ENCODE results near the gene ZFYVE16. TPM values are rescaled to one million over a fixed set of nuclear protein-coding genes. Genes with fewer than 3 reads are reported as not detected.

Gene ZFYVE16
- total RNA-seq, 1 experiment from 2014 or later, result 21.9 TPM

GRCh38 chr5:80409367-80409966 lies 1.6 kb downstream of the ZFYVE16 start:
- no peak overlapping the region for H2AK5ac ChIP-seq (ENCODE audit: insufficient read length, low read length)
- no peak overlapping the region for H2BK120ac ChIP-seq (ENCODE audit: low read depth, low read length, poor library complexity, severe bottlenecking)
- no peaks in the 10 kb centered on the region for H3K27me3 ChIP-seq (ENCODE audit: insufficient read depth, low read length)
- H3K23me2 ChIP-seq (ENCODE audit: insufficient read length, low read depth, low read length, poor library complexity, severe bottlenecking), result peaks cover 5% of the 10 kb centered on the region
- H3K27ac ChIP-seq (ENCODE audit: insufficient read length, low read depth, low read length), result no peak overlapping the region
- no peak overlapping the region for H3K23ac ChIP-seq (ENCODE audit: insufficient read length, low read depth, low read length)
- no peak overlapping the region for H4K5ac ChIP-seq (ENCODE audit: insufficient read length, low read depth, low read length)
- Mint-ChIP-seq H3K4me1 (peaks cover 9 to 14% of the 10 kb centered on the region in 2 experiments), H3K9me3 (no peaks in the 10 kb centered on the region), H3K4me3 (peak overlapping the region; percentile 90 to 91), H3K27ac (peak overlapping the region in 2 of 3 experiments; percentile 1 to 9; a peak in 1 of 7 replicates), H3K27me3 (ENCODE audit: low read depth) (no peaks in the 10 kb centered on the region), H3K36me3 (ENCODE audit: insufficient read depth in 1 of 3, low read depth in 3 of 3) (peaks cover 5 to 17% (median 10%) of the 10 kb centered on the region in 3 experiments; a peak in 6 of 7 replicates)
- H2BK15ac ChIP-seq (ENCODE audit: low read depth, low read length), result no peak overlapping the region
- no CpG with 5 or more reads among the region's 6 CpGs for WGBS (ENCODE audit: extremely low coverage, insufficient read length, low lambda C conversion rate)
- no peak overlapping the region for H2BK20ac ChIP-seq (ENCODE audit: low read depth, low read length, poor library complexity, severe bottlenecking)
- H4K8ac ChIP-seq (replicated peaks; ENCODE audit: insufficient read length, low read depth, low read length), result no peak overlapping the region
- H3K18ac ChIP-seq (ENCODE audit: insufficient read length, low read depth, low read length), result no peak overlapping the region
- H3K4me1 ChIP-seq (ENCODE audit: insufficient read depth, low read length), result peaks cover 2% of the 10 kb centered on the region; the same call in 1 of the 2 replicates
- peak overlapping the region; percentile 50 for H3K9ac ChIP-seq (ENCODE audit: extremely low read depth, insufficient read length, low read length)
- no peak overlapping the region for H3K4ac ChIP-seq (ENCODE audit: low read depth, low read length)
- no peak overlapping the region for H3K56ac ChIP-seq (ENCODE audit: insufficient read length, low read depth, low read length)
- H3T11ph ChIP-seq (ENCODE audit: low read length), result no peak overlapping the region
- peaks cover 5% of the 10 kb centered on the region; the same call in 1 of the 2 replicates for H3K79me2 ChIP-seq (ENCODE audit: insufficient read depth, low read length)
- peak overlapping the region; percentile 46 for H3K4me2 ChIP-seq (ENCODE audit: insufficient read depth, insufficient read length, low read length)
- H4K91ac ChIP-seq (ENCODE audit: insufficient read length, low read depth, low read length), result no peak overlapping the region
- no peak overlapping the region for H2BK12ac ChIP-seq (ENCODE audit: insufficient read length, low read depth, low read length)
- peaks cover 4% of the 10 kb centered on the region for H3K79me1 ChIP-seq (ENCODE audit: insufficient read depth, low read depth, low read length, poor library complexity, severe bottlenecking)
- no peak for TF ChIP-seq CTCF (conservative IDR thresholded peaks at IDR 0.05)
- DNase-seq, result no peak
- H3K9me3 ChIP-seq (ENCODE audit: control insufficient read depth, low read depth, low read length), result no peaks in the 10 kb centered on the region
- H4K20me1 ChIP-seq (ENCODE audit: control insufficient read depth, insufficient read depth, insufficient read length), result no peaks in the 10 kb centered on the region
- H2BK5ac ChIP-seq (ENCODE audit: insufficient read length, low read length), result no peak overlapping the region
- H3K14ac ChIP-seq (ENCODE audit: insufficient read depth, low read length), result no peak overlapping the region
- no peak overlapping the region for H2AFZ ChIP-seq (ENCODE audit: low read length)

Measured in H9 (cell line).